Heart right ventricle (tissue), 16 donors: Measurements from ENCODE around the gene LRIG1. TPM values are rescaled to one million over a fixed set of nuclear protein-coding genes. Genes with fewer than 3 reads are reported as not detected.

Source experiments
- ATAC-seq, 8 donors: fragments of 200-7000 bp; cut with Tn5 transposase; one replicate each; pipeline ENCODE4 v1.9.1; 2020; ENCODE audit warnings: mild to moderate bottlenecking in 8 of 8, moderate library complexity in 8 of 8, moderate number of reproducible peaks in 1 of 8
- DNase-seq, 2 donors: peaks; one replicate each; pipeline ENCODE4 v3.0.0-alpha.2; 2020
- H3K27ac ChIP-seq, 10 donors: fragments of 200-600 bp; sonication (generic) in 2 of 10; one replicate each; pipeline versions ENCODE4 v1.5.0 to v1.8.0; 2020 to 2022; ENCODE audit warnings: mild to moderate bottlenecking in 3 of 10
- H3K27me3 ChIP-seq, 7 donors: fragments of 200-600 bp; one replicate each; pipeline ENCODE4 v1.8.0; 2021 to 2022; ENCODE audit warnings: mild to moderate bottlenecking in 2 of 7
- H3K36me3 ChIP-seq, 9 donors: fragments of 200-600 bp; sonication (generic) in 1 of 9; one replicate each; pipeline versions ENCODE4 v1.5.0 to v1.8.0; 2020 to 2022; ENCODE audit warnings: mild to moderate bottlenecking in 2 of 9
- H3K4me1 ChIP-seq, 9 donors: fragments of 200-600 bp; sonication (generic) in 1 of 9; one replicate each; pipeline versions ENCODE4 v1.5.0 to v1.8.0; 2020 to 2022; ENCODE audit warnings: mild to moderate bottlenecking in 4 of 9
- H3K4me3 ChIP-seq, 10 donors: fragments of 200-600 bp; sonication (generic) in 2 of 10; one replicate each; pipeline versions ENCODE4 v1.5.0 to v1.8.0; 2020 to 2022; ENCODE audit warnings: mild to moderate bottlenecking in 7 of 10, moderate library complexity in 2 of 10
- H3K9me3 ChIP-seq, 11 donors: fragments of 200-600 bp in 10 of 11; sonication (generic) in 2 of 11; one replicate each; pipeline versions ENCODE4 v1.5.0 to v1.8.0; 2013 to 2022; ENCODE audit warnings: mild to moderate bottlenecking in 2 of 11, control low read depth in 1 of 11, moderate library complexity in 1 of 11
- WGBS, 2 donors: extraction: QIAGEN DNeasy Blood & Tissue Kit; methylation state at CpG; one replicate each; pipeline ENCODE4 v1.1.7; 2013; ENCODE audit warnings: inconsistent platforms in 1 of 2; 5-methylcytosine and 5-hydroxymethylcytosine counted together
- intact Hi-C, 10 donors: fragments of 100-400 bp; cut with DNase I; formaldehyde crosslinking; loops; one replicate each; pipeline versions ENCODE4 v1.11.1 to v1.14.2; 2022
- polyA plus RNA-seq, 2 donors: library from polyadenylated mRNA; stranded (reverse); fragments of 200-250 nt; gene quantifications; one replicate each; pipeline ENCODE4 v1.2.3, GENCODE V29; 2013
- total RNA-seq, 10 donors: library from RNA; stranded (reverse); fragmentation: NEBNext Ultra II Directional in 3 of 10; extraction: Animal tissue kit (Norgen Biotek cat#: 25700) in 3 of 10; gene quantifications; one replicate each; pipeline versions ENCODE4 v1.2.1 to v1.2.4, GENCODE V29; 2021 to 2023
- TF ChIP-seq, protein P1 (sequence below), 9 donors: fragments of 200-600 bp; sonication (generic) in 2 of 9; IDR thresholded peaks; one replicate each; pipeline versions ENCODE4 v1.5.0 to v1.8.0; 2021 to 2022; ENCODE audit warnings: antibody characterized with exemption in 9 of 9, mild to moderate bottlenecking in 5 of 9, moderate library complexity in 1 of 9
- donor health status: Arrhythmogenic right ventricular cardiomyopathy.
- donor health status: ischemic (EF 13 %, LVEDD 7.1; RV severe dilation, severe dysfunction).
- donor health status: healthy with polysubstance abuse.
- donor health status: DM: no; HTN: yes; CAD: no.
- donor health status: DM: no; HTN: no; CAD: no.
- donor health status: ischemic (EF 25% LVEDD 6.9; RV normal size, moderate dysfunction).
- donor health status: ischemic (EF 25% LVEDD 5.7; RV mildly dilated, moderate dysfunction).
- donor health status: healthy.
- donor health status: DM: yes; HTN: yes; CAD: no.
- donor health status: Ischemic cardiomyopathy.
- donor health status: ischemic (EF 35%, LVEDD 5.7; RV mildly dilated, moderate dysfunction).
- donor health status: nonischemic (EF 11% LVEDD 7.7; RV severe dilation, severe dysfunction).
- donor health status: DM: yes; HTN: yes; CAD: no.
- donor health status: PGD.
- donor health status: ischemic (EF 29% LVEDD 5.4; RV normal size, mild dysfunction).
- donor health status: nonischemic (EF 23%, LVEDD 6.1; RV moderate dilation, normal function).

Gene LRIG1
- total and polyA plus RNA-seq, 12 donors: 23.8 to 109 (median 94.2) TPM

- no peak overlapping the region for H3K4me3 ChIP-seq
- TF ChIP-seq, protein P1, sequence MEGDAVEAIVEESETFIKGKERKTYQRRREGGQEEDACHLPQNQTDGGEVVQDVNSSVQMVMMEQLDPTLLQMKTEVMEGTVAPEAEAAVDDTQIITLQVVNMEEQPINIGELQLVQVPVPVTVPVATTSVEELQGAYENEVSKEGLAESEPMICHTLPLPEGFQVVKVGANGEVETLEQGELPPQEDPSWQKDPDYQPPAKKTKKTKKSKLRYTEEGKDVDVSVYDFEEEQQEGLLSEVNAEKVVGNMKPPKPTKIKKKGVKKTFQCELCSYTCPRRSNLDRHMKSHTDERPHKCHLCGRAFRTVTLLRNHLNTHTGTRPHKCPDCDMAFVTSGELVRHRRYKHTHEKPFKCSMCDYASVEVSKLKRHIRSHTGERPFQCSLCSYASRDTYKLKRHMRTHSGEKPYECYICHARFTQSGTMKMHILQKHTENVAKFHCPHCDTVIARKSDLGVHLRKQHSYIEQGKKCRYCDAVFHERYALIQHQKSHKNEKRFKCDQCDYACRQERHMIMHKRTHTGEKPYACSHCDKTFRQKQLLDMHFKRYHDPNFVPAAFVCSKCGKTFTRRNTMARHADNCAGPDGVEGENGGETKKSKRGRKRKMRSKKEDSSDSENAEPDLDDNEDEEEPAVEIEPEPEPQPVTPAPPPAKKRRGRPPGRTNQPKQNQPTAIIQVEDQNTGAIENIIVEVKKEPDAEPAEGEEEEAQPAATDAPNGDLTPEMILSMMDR (IDR thresholded peaks at IDR 0.05): no peak
- DNase-seq (no peak), ATAC-seq (no peak)
- 95 to 97% methylated on average over 6 of the region's 6 CpGs for WGBS, 2 donors
- intact Hi-C loops: loop anchor here in 7 of 10 donors (5.0 to 10.0 kb wide), 6 partner anchors 91 to 311 kb away; no protein-coding TSS in a partner anchor
- H3K36me3 ChIP-seq: no peaks in the 10 kb centered on the region
- H3K9me3 ChIP-seq: no peaks in the 10 kb centered on the region
- H3K4me1 ChIP-seq: peaks cover 0 to 15% (median 7%) of the 10 kb centered on the region in 9 donors
- peak overlapping the region in 3 of 10 donors; percentile 5 to 27 (median 16) for H3K27ac ChIP-seq
- peaks cover 0 to 4% (median 0%) of the 10 kb centered on the region in 7 donors for H3K27me3 ChIP-seq
Observed at GRCh38 chr3:66506154-66506553, 5.3 kb upstream of the LRIG1 start.

DNA sequence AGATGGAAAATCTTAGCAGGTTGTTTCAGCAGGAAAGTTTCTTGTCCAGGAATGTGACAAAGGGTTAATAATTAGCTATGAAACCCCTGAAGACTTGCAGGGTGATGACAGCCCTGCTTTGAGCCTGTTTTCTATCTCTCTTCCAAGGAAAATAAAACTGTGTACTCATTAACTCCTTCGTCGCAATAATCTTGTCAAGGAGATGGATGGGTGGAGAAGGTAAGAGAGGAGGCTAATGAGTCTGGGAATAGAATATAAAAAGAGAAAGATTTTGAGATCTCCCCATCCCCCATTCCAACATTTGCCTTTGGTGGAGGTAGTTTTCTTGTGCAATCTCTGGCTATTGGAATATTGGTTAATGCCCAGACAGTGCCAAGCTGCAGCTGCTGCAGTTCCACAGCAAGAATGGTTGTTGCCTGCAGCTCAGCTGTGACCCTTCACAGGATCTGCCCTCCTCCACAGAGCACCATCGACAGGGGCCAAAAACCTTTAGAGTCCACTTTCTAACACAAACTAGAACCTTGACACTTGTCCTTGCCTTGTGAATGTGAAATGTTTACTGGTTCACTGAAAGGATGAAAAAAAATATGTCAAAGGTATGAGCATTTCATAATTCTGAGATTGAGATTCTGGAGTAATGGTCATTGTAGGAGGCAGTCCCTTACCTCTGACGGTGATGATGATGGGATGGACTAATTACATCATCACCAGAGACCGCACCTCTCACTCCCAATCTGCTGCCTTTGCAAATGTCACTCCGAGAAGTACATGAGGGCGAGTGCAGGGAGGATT, 4.2 kb upstream of the LRIG1 start:
- Histone ChIP-seq H3K4me3 (no peak overlapping the region), H3K9me3 (no peaks in the 10 kb centered on the region), H3K4me1 (peaks cover 0 to 15% (median 7%) of the 10 kb centered on the region in 9 donors), H3K27me3 (peaks cover 0 to 4% (median 0%) of the 10 kb centered on the region in 7 donors), H3K27ac (peak overlapping the region in 2 of 10 donors; percentile 5 to 27), H3K36me3 (no peaks in the 10 kb centered on the region)
- TF ChIP-seq, protein P1 (IDR thresholded peaks at IDR 0.05): no peak
- WGBS, 2 donors: 45 to 55% methylated on average over 7 of the region's 7 CpGs
- intact Hi-C loops: loop anchor here in 8 of 10 donors (5.0 to 10.0 kb wide), 7 partner anchors 90 to 312 kb away; no protein-coding TSS in a partner anchor
- DNase-seq (no peak), ATAC-seq (no peak)

GRCh38 chr3:66502981-66503380, 2.2 kb upstream of the LRIG1 start:
- Histone ChIP-seq H3K27me3 (peaks cover 0 to 4% (median 0%) of the 10 kb centered on the region in 7 donors), H3K4me1 (peaks cover 0 to 29% (median 18%) of the 10 kb centered on the region in 9 donors), H3K4me3 (no peak overlapping the region), H3K36me3 (no peaks in the 10 kb centered on the region), H3K9me3 (no peaks in the 10 kb centered on the region), H3K27ac (no peak overlapping the region)
- DNase-seq (no peak), ATAC-seq (no peak)
- 81 to 87% methylated on average over 2 of the region's 2 CpGs for WGBS, 2 donors
- TF ChIP-seq, protein P1 (IDR thresholded peaks at IDR 0.05): no peak
- intact Hi-C loops: loop anchor here in 8 of 10 donors (5.0 to 10.0 kb wide), 6 partner anchors 88 to 312 kb away; no protein-coding TSS in a partner anchor

DNA sequence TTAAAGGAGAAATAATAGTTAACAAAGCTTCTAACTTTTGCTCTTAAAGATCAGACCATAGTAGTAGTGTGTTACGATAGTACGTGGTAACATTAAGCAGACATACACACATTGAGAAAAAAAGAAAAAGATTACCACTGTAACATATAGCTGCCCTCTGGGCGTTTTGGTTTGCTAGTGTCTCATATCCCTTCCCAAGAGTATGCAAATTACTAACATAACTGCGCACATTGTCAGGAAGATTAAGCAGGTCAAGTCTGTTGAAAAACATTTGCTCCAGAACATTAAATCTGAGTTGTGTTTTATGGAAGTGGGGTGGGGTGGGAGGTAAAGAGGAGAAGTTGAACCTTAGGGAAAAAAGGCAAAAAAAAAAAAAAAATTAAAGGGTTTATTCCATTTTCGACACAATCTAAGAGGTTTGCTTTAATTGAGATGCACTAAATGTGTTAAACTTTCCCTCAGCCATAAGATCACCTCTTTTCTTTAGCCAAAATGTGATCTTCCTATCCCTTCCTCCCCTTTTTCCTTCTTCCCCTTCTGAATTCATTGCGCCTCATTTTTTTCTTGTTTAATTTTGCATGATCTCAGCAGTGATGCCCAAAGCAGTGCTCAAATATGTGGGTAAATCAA, 1.5 kb upstream of the LRIG1 start:
- H3K27ac ChIP-seq: no peak overlapping the region
- H3K4me3 ChIP-seq: no peak overlapping the region
- ATAC-seq: no peak
- no peaks in the 10 kb centered on the region for H3K9me3 ChIP-seq
- TF ChIP-seq, protein P1 (IDR thresholded peaks at IDR 0.05): no peak
- peaks cover 0 to 32% (median 19%) of the 10 kb centered on the region in 9 donors for H3K4me1 ChIP-seq
- DNase-seq: no peak
- peaks cover 0 to 4% (median 0%) of the 10 kb centered on the region in 7 donors for H3K27me3 ChIP-seq
- intact Hi-C loops: loop anchor here in 8 of 10 donors (5.0 to 10.0 kb wide), 6 partner anchors 88 to 312 kb away; no protein-coding TSS in a partner anchor
- no peaks in the 10 kb centered on the region for H3K36me3 ChIP-seq
- 73 to 74% methylated on average over 6 of the region's 6 CpGs for WGBS, 2 donors
